Limb (tissue), 2 donors: Measurements from ENCODE around the gene SNAP25.

ENCODE experiments used
- DNase-seq, 2 donors: peaks; one replicate each; pipeline ENCODE4 v3.0.0-alpha.2; 2016; ENCODE audit errors: extremely low spot score in 2 of 2

SNAP25 gene

DNA sequence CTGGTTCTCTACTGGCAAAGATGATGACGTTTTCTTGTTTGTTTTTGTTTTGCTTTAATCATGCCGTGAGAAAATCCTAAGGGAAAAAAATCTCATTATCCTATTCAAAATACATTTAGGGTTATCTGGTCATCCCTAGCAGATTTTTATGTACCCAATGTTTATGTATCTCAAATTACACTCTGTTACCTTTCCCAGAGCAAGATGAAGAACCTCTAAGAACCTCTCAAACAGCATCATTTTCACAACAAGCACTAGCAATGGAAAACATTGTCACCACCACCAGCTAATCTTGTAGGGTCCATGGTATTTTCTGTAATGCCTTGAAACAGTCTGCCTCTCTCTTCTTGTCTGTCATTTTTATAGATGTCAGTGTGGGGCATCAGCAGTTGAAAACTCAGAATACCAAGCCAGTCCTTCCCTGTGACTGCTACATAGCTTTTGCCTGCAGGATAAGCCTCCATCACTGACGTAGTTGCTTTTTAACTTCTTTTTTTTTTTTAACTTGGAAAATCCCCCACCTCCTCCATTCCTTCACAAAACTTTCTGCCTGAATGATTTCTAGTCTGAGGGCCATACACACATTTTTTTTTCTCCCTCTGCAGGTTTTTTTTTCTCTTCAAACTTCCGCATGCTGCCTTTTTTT is 2.4 kb upstream of the SNAP25 start:
- DNase-seq = no peak

DNA sequence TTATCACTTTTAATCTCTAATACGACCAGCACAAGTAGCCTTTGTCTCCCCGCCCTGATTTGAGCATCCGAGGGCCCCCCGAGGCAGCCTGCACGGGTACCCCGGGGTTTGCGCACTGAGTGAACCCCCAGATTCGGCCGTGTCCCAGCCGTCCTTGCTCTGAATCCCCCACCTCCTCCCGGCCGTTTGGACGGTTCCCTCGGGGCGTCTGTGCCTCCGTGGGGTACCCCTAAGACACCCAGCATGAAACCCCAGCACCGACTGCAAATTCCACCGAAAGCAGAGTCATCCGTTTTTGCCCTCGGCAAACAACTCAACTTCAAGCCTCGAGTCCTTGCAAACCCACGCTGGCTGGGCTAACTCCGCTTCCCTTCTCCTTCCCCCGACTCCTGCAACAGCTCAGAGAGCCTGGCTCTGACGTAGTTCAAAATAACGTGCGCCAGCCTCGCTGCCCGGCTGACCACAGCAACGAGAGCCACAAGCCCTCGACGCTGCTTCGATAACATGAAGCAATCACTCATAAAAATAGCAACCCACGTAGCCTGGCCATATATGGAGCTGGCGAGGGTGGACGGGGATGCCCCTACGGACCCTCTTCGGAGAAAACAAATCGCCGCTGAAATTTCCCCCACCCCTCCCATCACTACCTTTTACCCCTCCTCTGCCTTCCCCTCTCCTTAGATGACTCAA is 764 bp upstream of the SNAP25 start:
- DNase-seq = peak; percentile 50 to 79

DNA sequence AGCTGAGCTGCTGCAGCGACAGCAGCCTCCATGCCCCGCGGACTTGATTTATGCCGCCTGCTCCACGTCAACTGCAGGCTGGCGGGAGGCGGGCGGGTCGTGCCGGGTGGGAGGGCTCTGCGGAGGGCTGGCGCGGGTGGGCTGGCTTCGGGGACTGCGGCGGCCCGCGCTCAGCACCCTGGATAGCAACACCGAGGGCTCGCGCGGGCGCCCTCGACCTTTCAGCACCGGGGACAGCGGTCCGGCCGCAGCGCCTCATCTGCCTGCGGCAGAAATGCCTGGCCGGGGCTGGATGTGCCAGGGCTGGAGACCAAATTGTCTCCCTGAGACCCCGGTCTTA is 792 bp downstream of the SNAP25 start:
- DNase-seq = peak; percentile 91 to 93

DNA sequence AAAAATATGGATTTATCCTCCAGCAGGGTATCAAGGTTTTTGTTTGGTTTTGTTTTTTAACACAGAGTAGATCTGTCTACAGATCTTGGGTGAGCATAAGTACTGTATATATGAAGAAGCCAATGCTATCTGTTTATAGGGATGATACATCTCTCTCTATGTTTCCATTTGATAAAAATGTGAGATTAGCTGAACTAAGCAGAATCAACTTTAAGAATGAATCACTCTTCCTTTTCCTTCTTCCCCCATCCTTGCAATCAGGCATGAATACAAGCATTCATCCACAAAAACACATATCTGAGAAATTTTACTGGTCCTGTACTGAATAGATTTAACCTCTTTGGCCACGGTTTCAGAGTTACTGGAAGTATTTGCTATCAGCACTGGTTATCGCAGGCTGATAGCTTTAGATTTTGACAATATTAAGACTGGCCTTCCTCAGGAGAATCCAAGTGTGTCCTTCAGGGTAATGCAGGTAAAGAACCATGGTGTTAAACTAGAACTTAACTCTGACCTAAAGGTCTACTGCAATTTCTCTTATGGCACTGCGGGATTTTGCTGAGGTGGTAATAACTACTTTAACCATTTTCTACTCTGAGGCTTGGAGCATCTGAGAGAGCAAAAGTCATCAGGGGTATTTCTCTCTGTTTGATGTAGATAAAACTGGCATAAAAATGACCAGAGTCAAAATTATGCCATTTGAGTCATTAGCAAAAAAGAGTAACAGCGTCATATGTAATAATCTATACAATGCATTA is 1.5 kb downstream of the SNAP25 start:
- DNase-seq = no peak

DNA sequence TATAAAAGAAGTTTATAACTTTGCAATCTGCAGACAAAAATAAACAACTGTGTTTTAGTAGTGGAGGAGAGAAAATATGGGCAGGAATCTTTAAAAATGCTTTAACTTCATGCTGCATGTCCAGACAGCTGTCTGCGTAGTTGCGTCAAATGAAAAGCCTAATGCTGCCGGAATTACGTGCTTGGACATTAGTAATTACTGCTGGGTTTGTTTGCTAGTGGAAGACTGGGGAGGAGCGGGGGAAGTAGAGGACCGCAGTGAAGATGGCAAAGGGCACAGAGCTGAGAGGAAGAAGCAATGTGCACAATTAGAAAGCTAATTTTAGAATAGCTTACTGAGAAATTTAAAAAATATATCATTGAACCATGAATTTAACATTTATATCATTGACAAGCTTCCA is 2.4 kb downstream of the SNAP25 start:
- DNase-seq = no peak

DNA sequence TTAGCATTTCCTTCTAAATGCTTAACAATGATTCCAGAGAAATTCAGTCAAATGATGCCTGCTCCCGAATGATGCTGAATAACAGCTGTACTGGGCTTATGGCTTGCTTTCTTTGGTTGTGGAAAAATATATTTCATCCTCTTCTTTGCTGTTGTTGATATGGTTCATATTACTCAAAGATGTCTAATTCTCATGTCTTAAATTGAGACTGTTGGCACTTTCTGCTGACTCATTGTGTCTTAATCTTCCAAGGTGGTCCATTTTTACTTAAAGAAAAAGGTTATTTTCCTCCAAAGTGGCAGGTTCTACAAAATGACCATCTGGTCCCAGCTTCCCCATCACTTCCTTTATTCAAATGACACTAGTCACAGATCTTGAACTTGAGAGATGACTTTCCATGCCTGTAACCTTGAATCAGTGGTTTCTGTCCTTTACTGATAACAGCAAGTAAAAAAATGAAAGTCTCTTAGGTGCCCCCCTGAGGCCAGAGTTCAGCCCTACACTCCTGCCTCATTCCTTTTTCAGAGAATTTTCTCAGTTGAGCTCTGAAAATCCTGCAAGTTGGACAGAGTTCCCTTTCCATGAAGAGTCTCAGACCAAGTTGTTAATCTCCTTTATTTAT is 6.9 kb downstream of the SNAP25 start:
- no peak for DNase-seq

DNA sequence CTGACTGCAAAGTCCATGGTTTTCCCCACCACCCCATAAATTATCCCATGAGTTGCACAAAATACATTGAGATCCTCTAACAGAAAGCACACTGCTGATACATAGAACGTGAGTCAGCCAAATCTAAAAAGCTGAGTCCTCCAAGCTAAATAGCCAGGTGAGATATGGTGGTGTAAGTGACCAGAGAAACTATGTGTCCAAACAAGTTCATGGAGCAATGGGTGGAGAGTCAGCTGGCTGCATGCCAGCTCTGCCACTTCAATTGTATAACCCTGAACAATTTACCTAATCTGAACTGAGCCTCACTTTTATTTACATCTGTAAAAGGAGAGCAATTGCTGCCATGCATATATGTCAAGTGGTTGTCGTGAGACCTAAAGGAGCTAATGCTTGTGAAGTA is 9.7 kb downstream of the SNAP25 start:
- DNase-seq = no peak

DNA sequence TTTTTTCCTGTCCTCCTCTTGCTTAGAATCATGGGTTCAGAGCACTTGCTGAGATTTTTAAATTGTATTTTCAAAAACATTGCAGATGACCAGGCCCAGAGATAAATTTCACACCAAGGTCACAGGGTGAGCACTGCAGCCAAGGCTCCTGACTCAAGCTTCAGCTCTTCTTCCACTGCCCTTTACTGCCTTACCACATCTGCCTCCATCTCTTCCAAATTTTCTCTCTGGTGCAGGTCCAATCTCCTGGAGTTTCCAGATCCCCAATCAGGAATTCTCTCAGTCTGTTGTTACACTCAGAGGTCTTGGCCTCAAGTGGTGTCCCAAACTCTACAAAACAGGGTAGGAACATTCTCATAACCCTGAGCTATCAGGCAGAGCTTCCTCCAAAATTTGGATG is 12.7 kb downstream of the SNAP25 start:
- no peak for DNase-seq

DNA sequence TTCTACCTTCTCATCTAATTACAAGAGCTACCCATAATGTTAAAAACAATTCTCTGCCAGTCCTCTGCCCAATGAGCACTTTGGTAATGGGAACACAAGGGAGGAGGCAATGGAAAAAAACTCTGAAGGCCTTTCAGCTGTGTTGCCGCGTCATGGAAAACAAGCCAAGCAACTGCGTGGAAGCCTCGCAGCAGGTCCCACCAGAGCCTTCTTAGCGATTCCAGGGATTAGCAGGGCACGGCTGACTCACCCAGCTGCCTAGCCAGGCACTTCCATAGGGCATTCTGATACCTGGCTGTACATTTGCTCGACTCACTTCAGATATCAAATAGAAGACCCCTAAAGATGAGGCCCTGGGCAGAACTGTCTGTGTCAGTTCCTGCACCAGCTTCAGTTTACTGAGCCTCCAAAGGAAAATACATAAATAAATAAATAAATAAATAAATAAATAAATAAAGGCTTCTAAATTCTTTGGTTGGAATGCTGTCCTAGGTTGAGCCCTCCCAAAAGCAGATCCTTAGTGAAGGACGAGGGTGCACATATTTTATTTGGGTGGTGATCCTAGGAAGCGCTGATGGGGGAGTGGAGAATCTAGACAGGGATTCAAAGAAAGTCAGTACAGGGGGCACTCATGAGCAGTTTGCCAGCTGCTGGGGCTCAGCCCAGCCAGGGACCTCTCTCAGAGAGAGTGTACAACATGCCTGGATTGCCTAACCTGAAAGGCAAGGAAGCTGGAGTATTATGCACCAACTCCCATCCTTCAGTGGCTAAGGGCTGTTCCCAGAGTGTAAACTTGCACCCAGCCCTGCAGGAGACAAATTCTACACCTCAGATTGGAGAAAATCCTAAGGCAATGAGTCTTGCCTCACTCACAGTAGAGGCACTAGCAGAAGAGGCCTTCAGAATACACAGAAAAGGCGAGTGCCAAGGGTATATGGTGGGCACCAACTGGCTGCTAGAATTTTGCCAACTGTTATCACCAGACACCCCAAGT is 18.2 kb downstream of the SNAP25 start:
- DNase-seq = no peak

DNA sequence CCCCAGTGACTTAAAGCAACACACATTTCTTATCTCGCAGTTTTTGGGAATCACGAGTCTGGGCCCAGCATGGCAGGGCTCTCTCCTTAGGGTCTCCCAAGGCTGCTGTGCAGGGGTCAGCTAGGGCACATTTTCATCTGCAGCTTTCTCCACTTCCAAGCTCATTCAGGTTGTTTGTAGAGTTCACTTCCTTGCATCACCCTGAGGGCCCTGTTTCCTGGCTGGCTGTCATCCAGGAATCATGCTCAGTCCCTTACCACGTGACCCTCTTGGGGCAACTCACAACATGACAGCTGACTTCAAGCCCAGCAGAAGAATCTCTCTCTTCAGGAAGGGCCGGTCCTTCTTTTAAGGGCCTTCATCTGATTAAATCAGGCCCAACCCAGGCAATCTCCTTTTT is 21.3 kb downstream of the SNAP25 start:
- no peak for DNase-seq

DNA sequence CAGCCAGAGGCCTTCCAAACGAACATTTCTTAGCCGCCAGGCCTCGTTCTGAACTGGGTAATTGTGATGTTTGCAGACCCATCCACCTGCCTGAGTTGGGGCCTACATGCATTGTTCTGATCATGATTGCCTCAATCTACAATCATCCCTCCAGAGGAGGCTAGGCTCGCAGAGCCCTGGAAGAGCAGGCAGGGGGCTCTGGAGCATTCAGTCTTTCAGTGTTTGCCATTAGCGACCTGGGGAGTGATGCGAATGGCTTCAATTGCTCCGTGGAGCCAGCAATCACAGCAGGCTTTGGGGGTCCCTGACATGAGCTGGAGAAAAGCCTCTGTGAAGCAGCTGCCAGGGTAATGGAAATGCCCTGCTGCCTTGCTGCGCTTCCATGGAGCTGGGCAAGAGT is 22.0 kb downstream of the SNAP25 start:
- no peak for DNase-seq

DNA sequence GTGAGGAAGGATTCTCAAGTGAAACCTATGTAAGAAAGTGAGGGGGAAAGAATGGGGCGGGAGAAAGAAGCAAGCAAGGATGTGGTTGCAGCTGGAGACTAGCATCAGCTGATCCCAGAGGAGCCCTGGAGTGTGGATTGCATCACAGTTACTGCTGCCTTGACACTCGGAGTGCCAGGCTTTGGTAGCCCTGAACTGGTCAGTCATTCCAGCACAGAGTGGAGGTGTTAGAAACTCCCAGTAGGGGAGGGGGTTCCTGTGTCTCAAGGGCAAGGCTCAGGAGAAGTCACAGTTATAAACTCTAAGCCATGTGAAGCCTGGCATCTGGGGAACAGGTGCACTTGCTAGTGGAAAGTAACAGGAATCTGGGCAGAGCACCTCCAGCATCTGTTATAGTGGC is 23.5 kb downstream of the SNAP25 start:
- no peak for DNase-seq

DNA sequence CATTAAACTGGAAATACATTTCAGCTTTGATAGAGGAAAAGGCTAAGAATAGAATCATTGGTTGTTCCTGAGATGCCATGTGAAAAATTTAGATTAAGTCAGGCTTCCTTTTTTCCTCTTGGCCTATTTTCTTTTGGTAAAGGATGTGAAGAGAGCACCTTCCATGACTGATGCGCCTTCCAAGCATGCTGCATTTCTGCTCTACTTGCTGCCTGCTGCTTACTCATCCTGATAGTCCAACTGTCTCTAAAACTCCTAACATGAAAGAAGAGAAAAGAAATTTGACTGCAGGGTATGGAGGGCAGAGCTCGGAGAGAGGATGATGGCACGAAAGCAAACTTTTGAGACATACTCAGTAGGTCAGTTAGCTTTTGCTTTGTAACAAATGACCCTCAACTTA is 28.8 kb downstream of the SNAP25 start:
- no peak for DNase-seq

DNA sequence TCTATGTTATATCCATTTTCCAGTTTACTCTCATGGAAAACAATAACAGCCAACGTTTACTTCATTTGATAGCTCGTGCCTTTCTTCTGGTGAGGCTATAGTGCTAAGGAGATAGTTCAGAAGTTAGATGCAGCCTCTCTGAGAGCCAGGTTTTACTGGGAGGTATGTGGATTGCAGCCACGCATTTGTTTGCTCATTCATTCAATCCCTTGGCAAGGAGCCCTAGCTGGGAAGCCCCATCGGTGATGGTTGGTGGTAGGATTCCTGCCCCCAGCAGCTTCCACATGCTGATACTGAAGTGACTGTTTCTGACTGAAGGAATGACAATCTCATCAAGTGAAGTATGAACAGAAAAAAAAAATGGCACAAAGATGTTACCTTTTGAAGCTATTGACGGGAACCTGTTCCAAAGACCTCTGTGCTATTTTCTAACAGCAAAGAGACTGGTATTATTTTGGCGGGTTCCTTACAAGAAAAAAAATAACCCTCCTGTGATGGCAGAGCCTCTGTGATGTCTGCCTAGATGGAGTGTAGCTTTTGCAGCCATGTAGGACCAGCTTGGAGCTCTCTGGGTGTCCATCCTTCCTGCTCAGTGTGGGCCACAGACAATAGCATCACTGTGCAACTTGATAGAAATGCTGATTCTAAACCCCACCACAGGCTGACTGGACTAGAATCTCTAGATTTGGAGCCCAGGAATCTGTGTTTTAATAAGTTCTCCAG is 30.6 kb downstream of the SNAP25 start:
- no peak for DNase-seq

DNA sequence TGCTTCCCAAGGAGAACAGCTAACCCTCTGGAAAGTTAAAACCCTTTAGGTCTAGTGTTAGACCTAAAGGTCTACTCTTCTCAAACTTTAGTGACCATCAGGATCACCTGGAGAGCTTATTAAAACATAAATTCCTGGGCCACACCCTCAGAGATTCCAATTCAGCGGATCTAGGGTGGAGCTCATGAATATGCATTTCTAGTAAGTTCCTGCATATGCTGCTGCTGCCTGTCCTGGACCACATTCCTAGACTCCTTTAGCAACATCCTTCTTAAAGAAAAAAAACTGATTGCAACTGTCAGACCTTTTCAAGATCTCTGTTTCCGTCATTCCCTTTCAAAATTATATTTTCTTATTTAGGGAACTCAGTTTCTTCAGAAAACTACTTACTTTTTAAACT is 31.2 kb downstream of the SNAP25 start:
- no peak for DNase-seq

DNA sequence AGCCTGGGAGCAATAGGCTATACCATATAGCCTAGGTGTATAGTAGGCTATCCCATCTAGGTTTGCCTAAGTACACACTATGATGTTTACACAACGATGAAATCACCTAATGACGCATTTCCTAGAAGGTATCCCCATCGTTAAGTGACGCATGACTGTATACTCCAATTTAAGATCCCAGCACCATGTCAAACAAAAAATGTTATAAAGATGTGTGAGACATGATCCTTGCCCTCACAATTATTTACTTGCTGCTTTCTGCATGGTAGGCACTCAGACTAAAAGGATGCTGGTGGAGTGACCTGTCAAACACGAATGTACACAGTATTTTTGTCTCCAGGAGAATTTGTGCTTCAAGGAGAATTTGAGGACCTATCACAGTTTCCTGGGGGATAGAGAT is 32.3 kb downstream of the SNAP25 start:
- DNase-seq = no peak

DNA sequence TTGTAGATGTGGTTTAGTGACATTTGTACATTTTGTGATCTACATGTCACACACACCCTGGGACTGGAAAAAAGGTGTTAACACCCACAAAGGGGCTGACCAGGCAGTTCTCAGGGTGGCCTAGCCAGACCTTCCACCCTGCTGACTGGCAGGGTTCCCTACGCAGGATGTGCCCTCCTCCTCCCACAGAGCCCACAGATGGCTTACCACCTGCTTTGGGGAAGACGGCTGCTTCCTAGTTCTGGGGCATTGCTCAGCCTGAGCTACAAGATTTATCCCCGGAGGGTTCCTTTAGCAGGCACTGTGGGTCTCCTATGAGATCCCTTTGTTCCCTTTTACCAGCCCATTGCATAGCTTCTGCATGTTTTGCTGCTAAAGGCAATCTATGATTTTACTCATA is 35.1 kb downstream of the SNAP25 start:
- DNase-seq = no peak

DNA sequence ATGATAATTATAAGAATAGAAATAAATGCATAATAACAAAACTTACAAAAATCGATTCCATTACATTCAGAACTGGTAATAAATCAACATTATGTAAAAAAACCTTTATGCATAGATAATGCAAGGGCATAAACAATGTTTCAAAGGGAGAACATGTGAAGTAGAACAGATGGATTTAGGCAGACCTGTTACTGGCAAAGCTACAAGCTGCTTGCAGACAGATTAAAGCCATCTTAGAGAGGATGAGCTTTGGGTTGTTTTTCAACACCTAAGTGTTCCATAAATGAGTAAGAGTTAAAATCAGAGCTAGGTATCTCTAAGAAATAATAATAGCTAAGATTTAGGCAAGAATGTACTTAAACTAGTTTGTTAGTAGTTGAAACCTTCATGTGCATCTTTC is 37.2 kb downstream of the SNAP25 start:
- DNase-seq = no peak

DNA sequence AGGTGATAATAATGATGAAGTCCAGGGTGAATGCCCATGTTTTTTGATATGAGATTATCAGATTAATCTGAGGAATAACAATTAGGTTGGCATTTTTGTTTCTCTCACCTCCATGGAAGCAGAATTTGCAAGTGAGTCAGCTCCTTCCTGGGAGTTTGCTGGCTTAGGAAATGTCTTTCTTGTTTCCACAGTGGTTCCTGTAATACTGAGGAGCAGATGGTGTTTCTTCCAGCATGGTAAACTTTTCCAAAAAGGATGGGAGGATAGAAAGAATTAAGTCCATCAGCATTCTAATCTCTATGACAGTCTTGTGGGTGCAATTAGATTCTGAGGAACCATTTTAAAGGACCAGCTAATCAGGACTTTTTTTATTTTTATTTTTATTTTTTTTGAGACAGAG is 40.5 kb downstream of the SNAP25 start:
- DNase-seq = no peak

DNA sequence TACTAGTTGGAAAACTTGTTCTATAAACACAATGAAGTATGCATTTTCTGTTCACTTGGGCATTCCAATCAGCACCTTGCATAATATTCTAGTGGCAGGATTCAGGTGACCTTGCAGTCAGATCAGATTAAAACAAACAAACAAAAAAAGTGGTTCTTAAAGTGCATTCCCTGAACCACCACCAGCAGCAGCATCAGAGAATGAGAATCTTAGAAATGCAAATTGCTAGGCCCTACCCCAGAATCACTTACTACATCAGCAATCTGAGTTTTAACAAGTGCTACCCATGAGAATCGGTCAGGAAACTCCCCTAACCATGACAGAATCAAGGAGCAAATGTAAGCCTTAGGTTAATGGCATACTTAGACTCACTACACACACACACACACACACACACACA is 41.7 kb downstream of the SNAP25 start:
- DNase-seq = no peak

DNA sequence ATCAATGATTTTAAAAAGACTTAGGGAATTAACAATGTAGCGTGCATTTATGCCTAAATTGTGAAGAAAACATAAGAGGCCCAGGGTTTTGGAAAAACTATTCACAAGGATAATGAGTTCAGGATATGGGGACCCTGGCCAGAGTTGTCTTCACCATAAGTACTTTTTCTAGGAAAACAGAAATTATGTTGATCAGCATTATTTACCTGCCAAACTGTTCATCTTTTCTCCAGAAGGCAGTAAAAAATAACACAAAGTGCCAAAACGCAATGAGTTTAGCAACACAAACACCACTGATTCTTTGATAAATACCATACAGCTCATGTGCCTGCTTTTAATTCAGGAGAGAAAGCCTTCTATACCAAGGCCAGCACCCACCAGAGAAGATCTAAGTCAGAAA is 43.1 kb downstream of the SNAP25 start:
- no peak for DNase-seq
